HCT116 (cell line): ENCODE measurements around the gene SUSD6. TPM values are rescaled to one million over a fixed set of nuclear protein-coding genes. Genes with fewer than 3 reads are reported as not detected.

Experiments
- ATAC-seq: fragments of 200-7000 bp; cut with Tn5 transposase; 2 replicates; pipeline ENCODE4 v1.9.1; 2020; ENCODE audit warnings: mild to moderate bottlenecking, moderate library complexity
- BruUV-seq: library from RNA; stranded (reverse); fragments of 400-500 nt; replicated peaks from 2 replicates; lab custom pipeline; 2021; lab: Mats Ljungman, UMichigan
- CTCF ChIA-PET: fragments of 300-600 bp; sonication (Branson Sonifier 250); formaldehyde crosslinking; loops from one replicate; lab custom pipeline; 2021; ENCODE audit warnings: antibody characterized with exemption; lab: Charles Lee
- POLR2A ChIA-PET: fragments of 300-600, 350-600 bp; sonication (Branson Sonifier 250); formaldehyde crosslinking; loops from one replicate; lab custom pipeline; 2021; ENCODE audit warnings: antibody characterized with exemption; lab: Charles Lee
- RAD21 ChIA-PET, 2 experiments: fragments of 300-600 bp; sonication (Branson Sonifier 250); formaldehyde crosslinking; loops; one replicate each; lab custom pipeline; 2023; ENCODE audit warnings: low total read pairs in 2 of 2; ENCODE audit not compliant: uncharacterized antibody in 2 of 2, unreplicated experiment in 2 of 2, low non-redundant PET in 1 of 2; lab: Charles Lee
- DNase-seq: peaks from one replicate; pipeline ENCODE4 v3.0.0-alpha.2; 2010; ENCODE audit warnings: low read depth, low spot score
- H2AFZ ChIP-seq: fragments of 200-600 bp; shearing (Covaris generic), sonication (generic); 2 replicates; pipeline ENCODE4 v1.6.1; 2017; ENCODE audit warnings: low read depth, mixed run types, mixed read lengths, antibody characterized with exemption, low read length; ENCODE audit not compliant: poor library complexity, severe bottlenecking
- H3K27ac ChIP-seq: 2 replicates; pipeline ENCODE4 v1.5.1; 2012; ENCODE audit warnings: low read depth, low read length
- H3K27me3 ChIP-seq: fragments of 200-600 bp; sonication (generic); 2 replicates; pipeline ENCODE4 v1.6.1; 2016; ENCODE audit warnings: mixed run types, low read length, mixed read lengths; ENCODE audit not compliant: insufficient read depth
- H3K36me3 ChIP-seq, 2 experiments: fragments of 200-500 bp in 1 of 2; fragments of 200-600 bp in 1 of 2; sonication (Bioruptor generic) in 1 of 2; sonication (generic) in 1 of 2; 2 replicates each; pipeline versions ENCODE4 v1.5.1 to v1.6.1; 2014 to 2016; ENCODE audit warnings: low read length in 2 of 2, inconsistent platforms in 1 of 2, mixed read lengths in 1 of 2, mixed run types in 1 of 2; ENCODE audit not compliant: insufficient read depth in 2 of 2, control insufficient read depth in 1 of 2
- H3K4me1 ChIP-seq, 2 experiments: fragments of 200-600 bp in 1 of 2; sonication (generic) in 1 of 2; 2 replicates each; pipeline versions ENCODE4 v1.5.1 to v1.6.1; 2012 to 2017; ENCODE audit warnings: low read length in 2 of 2, inconsistent platforms in 1 of 2, mild to moderate bottlenecking in 1 of 2, mixed read lengths in 1 of 2, mixed run types in 1 of 2, moderate library complexity in 1 of 2; ENCODE audit not compliant: insufficient read depth in 2 of 2, control insufficient read depth in 1 of 2
- H3K4me2 ChIP-seq: fragments of 200-600 bp; sonication (generic); 2 replicates; pipeline ENCODE4 v1.6.1; 2017; ENCODE audit warnings: mixed run types, low read length, mixed read lengths
- H3K4me3 ChIP-seq, 2 experiments: fragments of 200-600 bp in 1 of 2; sonication (generic) in 1 of 2; replicated peaks in 1 of 2; 2 replicates each; pipeline ENCODE4 v1.5.1; 2011 to 2016; ENCODE audit warnings: low read length in 2 of 2, control low read depth in 1 of 2, low read depth in 1 of 2, mild to moderate bottlenecking in 1 of 2, mixed read lengths in 1 of 2, mixed run types in 1 of 2
- H3K79me2 ChIP-seq: fragments of 200-600 bp; sonication (generic); 2 replicates; pipeline ENCODE4 v1.6.1; 2017; ENCODE audit warnings: mild to moderate bottlenecking, mixed run types, low read length, moderate library complexity, mixed read lengths; ENCODE audit not compliant: insufficient read depth
- H3K9ac ChIP-seq: fragments of 200-600 bp; sonication (generic); 2 replicates; pipeline ENCODE4 v1.6.1; 2016; ENCODE audit warnings: low read length, mixed read lengths
- H3K9me2 ChIP-seq: fragments of 200-600 bp; sonication (generic), shearing (Covaris generic); 2 replicates; pipeline ENCODE4 v1.6.1; 2017; ENCODE audit warnings: mixed run types, mild to moderate bottlenecking, moderate library complexity; ENCODE audit not compliant: insufficient read depth
- H3K9me3 ChIP-seq, 2 experiments: fragments of 200-500 bp in 1 of 2; fragments of 200-600 bp in 1 of 2; sonication (Bioruptor generic) in 1 of 2; sonication (generic) in 1 of 2; 2 replicates each; pipeline ENCODE4 v1.6.1; 2014 to 2017; ENCODE audit warnings: low read length in 2 of 2, mixed read lengths in 2 of 2, inconsistent platforms in 1 of 2, low read depth in 1 of 2, mild to moderate bottlenecking in 1 of 2, mixed run types in 1 of 2, moderate library complexity in 1 of 2; ENCODE audit not compliant: control insufficient read depth in 1 of 2, insufficient read depth in 1 of 2
- H4K20me1 ChIP-seq: fragments of 200-600 bp; sonication (generic), shearing (Covaris generic); 2 replicates; pipeline ENCODE4 v1.6.1; 2017; ENCODE audit warnings: mixed run types, mild to moderate bottlenecking, moderate library complexity; ENCODE audit not compliant: insufficient read depth
- CBX3 ChIP-seq: IDR thresholded peaks from 2 replicates; pipeline ENCODE4 v1.6.1; 2012; ENCODE audit warnings: low read depth
- CEBPB ChIP-seq: IDR thresholded peaks from 2 replicates; pipeline ENCODE4 v1.6.1; 2012; ENCODE audit warnings: low read depth
- EGR1 ChIP-seq: IDR thresholded peaks from 2 replicates; pipeline ENCODE4 v1.6.1; 2012; ENCODE audit warnings: low read depth
- ELF1 ChIP-seq: IDR thresholded peaks from 2 replicates; pipeline ENCODE4 v1.6.1; 2012; ENCODE audit warnings: low read depth, borderline replicate concordance
- EZH2 ChIP-seq: fragments of 200-600 bp; sonication (generic); IDR thresholded peaks from 2 replicates; pipeline ENCODE4 v1.6.1; 2017; ENCODE audit warnings: antibody characterized with exemption, mixed run types
- EZH2phosphoT487 ChIP-seq: fragments of 200-600 bp; IDR thresholded peaks from 2 replicates; pipeline ENCODE4 v1.6.1; 2018; ENCODE audit warnings: antibody characterized with exemption, borderline replicate concordance
- FOSL1 ChIP-seq: IDR thresholded peaks from 2 replicates; pipeline ENCODE4 v1.6.1; 2012; ENCODE audit warnings: low read depth
- RAD21 ChIP-seq: IDR thresholded peaks from 2 replicates; pipeline ENCODE4 v1.6.1; 2012; ENCODE audit warnings: low read depth, mild to moderate bottlenecking
- SRF ChIP-seq: IDR thresholded peaks from 2 replicates; pipeline ENCODE4 v1.6.1; 2012; ENCODE audit warnings: low read depth
- ZFX ChIP-seq: fragments of 450-650 bp; IDR thresholded peaks from 2 replicates; pipeline ENCODE4 v1.6.1; 2017
- intact Hi-C: fragments of 100-400 bp; cut with micrococcal nuclease; formaldehyde crosslinking; loops from 2 replicates; pipeline ENCODE4 v1.10.0; 2022
- total RNA-seq: library from RNA; stranded (reverse); gene quantifications from one replicate; pipeline ENCODE4 v1.2.1, GENCODE V29; 2021; ENCODE audit not compliant: unreplicated experiment
- TF ChIP-seq, protein P1 (sequence below): IDR thresholded peaks from 2 replicates; pipeline ENCODE4 v1.6.1; 2012
- TF ChIP-seq, protein P2 (sequence below), 3 experiments: fragments of 200-600 bp in 1 of 3; sonication (generic) in 1 of 3; IDR thresholded peaks in 2 of 3; conservative IDR thresholded peaks in 1 of 3; 2 replicates each; pipeline ENCODE4 v1.5.1; 2012 to 2017; ENCODE audit warnings: low read depth in 2 of 3, low read length in 2 of 3, antibody characterized with exemption in 1 of 3, borderline replicate concordance in 1 of 3, control low read depth in 1 of 3, mild to moderate bottlenecking in 1 of 3, mixed read lengths in 1 of 3, mixed run types in 1 of 3, moderate library complexity in 1 of 3; ENCODE audit not compliant: insufficient read depth in 1 of 3
- TF ChIP-seq, protein P3 (sequence below): IDR thresholded peaks from 2 replicates; pipeline ENCODE4 v1.6.1; 2012

The SUSD6 gene
- total RNA-seq, 1 experiment from 2014 or later, result 6.4 TPM

DNA sequence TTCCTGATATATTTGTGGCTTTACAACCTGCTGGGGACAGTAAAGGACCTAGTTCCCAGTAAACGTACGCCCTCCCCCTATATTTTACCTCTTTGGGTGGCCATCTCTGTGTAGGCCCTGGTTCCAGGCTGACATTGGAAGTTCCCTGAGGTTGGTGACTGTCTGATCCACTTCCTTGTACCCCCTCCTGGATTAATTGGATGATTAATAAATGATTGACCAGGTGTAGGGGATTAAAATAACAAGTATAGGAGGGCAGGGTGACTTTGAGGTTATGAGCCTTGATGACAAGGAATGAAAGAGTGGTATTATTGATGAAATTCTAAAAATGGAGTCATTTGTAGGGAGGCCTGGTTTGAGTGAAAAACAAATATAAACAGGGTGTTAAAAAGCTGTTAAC, 9.6 kb downstream of the SUSD6 start:
- Histone ChIP-seq H3K4me3 (no peak overlapping the region), H2AFZ (no peak overlapping the region), H3K9me2 (no peaks in the 10 kb centered on the region), H3K27ac (no peak overlapping the region), H3K9me3 (no peaks in the 10 kb centered on the region), H3K27me3 (no peaks in the 10 kb centered on the region), H3K4me1 (no peaks in the 10 kb centered on the region), H4K20me1 (no peaks in the 10 kb centered on the region), H3K36me3 (no peaks in the 10 kb centered on the region), H3K79me2 (no peaks in the 10 kb centered on the region), H3K4me2 (no peak overlapping the region), H3K9ac (no peak overlapping the region)
- intact Hi-C loops, result no loop called here
- BruUV-seq, result no TSS peak
- ATAC-seq, result no peak
- ChIA-PET RAD21 (no interaction called here), CTCF (no interaction called here), POLR2A (no interaction called here)
- no peak for DNase-seq
- no peak for TF ChIP-seq CEBPB
- TF ChIP-seq ELF1, result no peak
- TF ChIP-seq, protein P1, sequence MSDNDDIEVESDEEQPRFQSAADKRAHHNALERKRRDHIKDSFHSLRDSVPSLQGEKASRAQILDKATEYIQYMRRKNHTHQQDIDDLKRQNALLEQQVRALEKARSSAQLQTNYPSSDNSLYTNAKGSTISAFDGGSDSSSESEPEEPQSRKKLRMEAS, result no peak
- TF ChIP-seq RAD21, result no peak
- TF ChIP-seq SRF, result no peak
- TF ChIP-seq, protein P2, sequence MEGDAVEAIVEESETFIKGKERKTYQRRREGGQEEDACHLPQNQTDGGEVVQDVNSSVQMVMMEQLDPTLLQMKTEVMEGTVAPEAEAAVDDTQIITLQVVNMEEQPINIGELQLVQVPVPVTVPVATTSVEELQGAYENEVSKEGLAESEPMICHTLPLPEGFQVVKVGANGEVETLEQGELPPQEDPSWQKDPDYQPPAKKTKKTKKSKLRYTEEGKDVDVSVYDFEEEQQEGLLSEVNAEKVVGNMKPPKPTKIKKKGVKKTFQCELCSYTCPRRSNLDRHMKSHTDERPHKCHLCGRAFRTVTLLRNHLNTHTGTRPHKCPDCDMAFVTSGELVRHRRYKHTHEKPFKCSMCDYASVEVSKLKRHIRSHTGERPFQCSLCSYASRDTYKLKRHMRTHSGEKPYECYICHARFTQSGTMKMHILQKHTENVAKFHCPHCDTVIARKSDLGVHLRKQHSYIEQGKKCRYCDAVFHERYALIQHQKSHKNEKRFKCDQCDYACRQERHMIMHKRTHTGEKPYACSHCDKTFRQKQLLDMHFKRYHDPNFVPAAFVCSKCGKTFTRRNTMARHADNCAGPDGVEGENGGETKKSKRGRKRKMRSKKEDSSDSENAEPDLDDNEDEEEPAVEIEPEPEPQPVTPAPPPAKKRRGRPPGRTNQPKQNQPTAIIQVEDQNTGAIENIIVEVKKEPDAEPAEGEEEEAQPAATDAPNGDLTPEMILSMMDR (IDR thresholded peaks at IDR 0.05 in 2 of 3, conservative IDR thresholded peaks at IDR 0.05 in 1 of 3; ENCODE audit: borderline replicate concordance in 1 of 3, insufficient read depth in 1 of 3, low read depth in 2 of 3, low read length in 2 of 3), result no peak
- TF ChIP-seq ZFX, result no peak
- TF ChIP-seq, protein P3, sequence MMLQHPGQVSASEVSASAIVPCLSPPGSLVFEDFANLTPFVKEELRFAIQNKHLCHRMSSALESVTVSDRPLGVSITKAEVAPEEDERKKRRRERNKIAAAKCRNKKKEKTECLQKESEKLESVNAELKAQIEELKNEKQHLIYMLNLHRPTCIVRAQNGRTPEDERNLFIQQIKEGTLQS, result no peak
- no peak for TF ChIP-seq EGR1
- no peak for TF ChIP-seq FOSL1
- no peak for TF ChIP-seq EZH2
- TF ChIP-seq EZH2phosphoT487, result no peak
- TF ChIP-seq CBX3, result no peak
